IMR-90 (cell line): ENCODE results near the gene GLIS1. TPM values are rescaled to one million over a fixed set of nuclear protein-coding genes. Genes with fewer than 3 reads are reported as not detected.

ENCODE experiments used
- ATAC-seq: fragments of 200-7000 bp; cut with Tn5 transposase; 2 replicates; pipeline ENCODE4 v1.9.1; 2020; ENCODE audit warnings: low read depth, mild to moderate bottlenecking, moderate library complexity
- BruUV-seq: library from RNA; stranded (reverse); fragments of 400-500 nt; replicated peaks from 2 replicates; lab custom pipeline; 2021; lab: Mats Ljungman, UMichigan
- CTCF ChIA-PET: fragments of 300-600 bp; formaldehyde crosslinking; extraction: SDS; loops from one replicate; lab custom pipeline; 2021; ENCODE audit warnings: antibody characterized with exemption; lab: Yijun Ruan, JAX
- POLR2A ChIA-PET: fragments of 300-600 bp; sonication (Branson Sonifier 250); formaldehyde crosslinking; loops from one replicate; lab custom pipeline; 2022; ENCODE audit warnings: antibody characterized with exemption; ENCODE audit not compliant: unreplicated experiment; lab: Charles Lee
- DNase-seq: peaks from one replicate; pipeline ENCODE4 v3.0.0; 2013
- H2AFZ ChIP-seq: replicated peaks from 2 replicates; pipeline ENCODE3; 2013; ENCODE audit warnings: low read length, mild to moderate bottlenecking; ENCODE audit not compliant: poor library complexity
- H2AK5ac ChIP-seq: 2 replicates; pipeline ENCODE4 v1.6.1; 2013; ENCODE audit warnings: low read depth, low read length, inconsistent platforms
- H2AK9ac ChIP-seq: replicated peaks from 2 replicates; pipeline ENCODE3; 2013; ENCODE audit warnings: mild to moderate bottlenecking, low read depth, low read length, moderate library complexity; ENCODE audit not compliant: poor library complexity
- H2BK120ac ChIP-seq: 2 replicates; pipeline ENCODE4 v1.6.1; 2013; ENCODE audit warnings: low read depth, low read length, inconsistent platforms
- H2BK15ac ChIP-seq: 3 replicates; pipeline ENCODE4 v1.6.1; 2013; ENCODE audit warnings: low read depth, low read length, inconsistent platforms
- H2BK20ac ChIP-seq: 2 replicates; pipeline ENCODE4 v1.6.1; 2013; ENCODE audit warnings: low read depth, mild to moderate bottlenecking, inconsistent platforms, low read length, moderate library complexity
- H2BK5ac ChIP-seq: 2 replicates; pipeline ENCODE4 v1.6.1; 2013; ENCODE audit warnings: mild to moderate bottlenecking, low read depth, low read length, inconsistent platforms; ENCODE audit not compliant: poor library complexity, severe bottlenecking
- H3K14ac ChIP-seq: replicated peaks from 2 replicates; pipeline ENCODE4 v1.6.1; 2013; ENCODE audit warnings: low read depth, low read length, inconsistent platforms
- H3K18ac ChIP-seq: 2 replicates; pipeline ENCODE4 v1.6.1; 2013; ENCODE audit warnings: low read depth, low read length, control low read depth
- H3K23ac ChIP-seq: 2 replicates; pipeline ENCODE4 v1.6.1; 2013; ENCODE audit warnings: low read depth, low read length, inconsistent platforms
- H3K27ac ChIP-seq: 2 replicates; pipeline ENCODE4 v1.5.1; 2013; ENCODE audit warnings: mild to moderate bottlenecking, control low read depth, low read length; ENCODE audit not compliant: insufficient read depth
- H3K27me3 ChIP-seq: 2 replicates; pipeline ENCODE4 v1.6.1; 2013; ENCODE audit warnings: low read length; ENCODE audit not compliant: control insufficient read depth, insufficient read depth
- H3K36me3 ChIP-seq: 2 replicates; pipeline ENCODE4 v1.6.1; 2013; ENCODE audit warnings: low read length, mixed read lengths; ENCODE audit not compliant: control insufficient read depth, insufficient read depth
- H3K4ac ChIP-seq: 2 replicates; pipeline ENCODE4 v1.6.1; 2013; ENCODE audit warnings: low read depth, low read length, inconsistent platforms
- H3K4me1 ChIP-seq: 2 replicates; pipeline ENCODE4 v1.6.1; 2013; ENCODE audit warnings: low read length, mixed read lengths; ENCODE audit not compliant: control insufficient read depth, insufficient read depth
- H3K4me2 ChIP-seq: 2 replicates; pipeline ENCODE4 v1.6.1; 2013; ENCODE audit warnings: low read depth, mild to moderate bottlenecking, control low read depth, low read length, moderate library complexity
- H3K4me3 ChIP-seq: 2 replicates; pipeline ENCODE4 v1.5.1; 2013; ENCODE audit warnings: low read depth, mild to moderate bottlenecking, control low read depth, low read length, moderate library complexity; ENCODE audit not compliant: insufficient read depth
- H3K56ac ChIP-seq: 2 replicates; pipeline ENCODE4 v1.6.1; 2013; ENCODE audit warnings: low read length, inconsistent platforms; ENCODE audit not compliant: insufficient read depth; ENCODE audit errors: extremely low read depth
- H3K79me1 ChIP-seq, 2 experiments: 2 replicates each; pipeline ENCODE4 v1.6.1; 2013; ENCODE audit warnings: low read length in 2 of 2, inconsistent platforms in 1 of 2, low read depth in 1 of 2
- H3K9ac ChIP-seq: 2 replicates; pipeline ENCODE4 v1.6.1; 2013; ENCODE audit warnings: low read depth, low read length, control low read depth
- H3K9me1 ChIP-seq: 2 replicates; pipeline ENCODE4 v1.6.1; 2013; ENCODE audit warnings: low read length, inconsistent platforms; ENCODE audit not compliant: insufficient read depth
- H3K9me3 ChIP-seq: 2 replicates; pipeline ENCODE4 v1.6.1; 2013; ENCODE audit warnings: low read length; ENCODE audit not compliant: control insufficient read depth, insufficient read depth
- H4K20me1 ChIP-seq: 2 replicates; pipeline ENCODE4 v1.6.1; 2013; ENCODE audit warnings: low read length, inconsistent platforms; ENCODE audit not compliant: insufficient read depth
- H4K5ac ChIP-seq: 2 replicates; pipeline ENCODE4 v1.6.1; 2013; ENCODE audit warnings: mild to moderate bottlenecking, low read depth, low read length, control low read depth
- H4K8ac ChIP-seq, 2 experiments: 2 replicates each; pipeline ENCODE4 v1.6.1; 2013; ENCODE audit warnings: low read depth in 2 of 2, low read length in 2 of 2, control low read depth in 1 of 2, inconsistent platforms in 1 of 2
- H4K91ac ChIP-seq: 2 replicates; pipeline ENCODE4 v1.6.1; 2013; ENCODE audit warnings: low read depth, low read length, inconsistent platforms; ENCODE audit not compliant: insufficient read depth
- BHLHE40 ChIP-seq: fragments of 150-350 bp; IDR thresholded peaks from 2 replicates; pipeline ENCODE4 v1.6.1; 2016; ENCODE audit warnings: mild to moderate bottlenecking, low read depth, low read length
- CEBPB ChIP-seq: IDR thresholded peaks from 2 replicates; pipeline ENCODE4 v1.6.1; 2012; ENCODE audit warnings: low read depth, low read length, improper control_type of control experiment
- CHD1 ChIP-seq: IDR thresholded peaks from 2 replicates; pipeline ENCODE4 v1.6.1; 2012; ENCODE audit warnings: low read depth, low read length, improper control_type of control experiment
- FOS ChIP-seq: fragments of 150-350 bp; IDR thresholded peaks from 2 replicates; pipeline ENCODE4 v1.6.1; 2016; ENCODE audit warnings: low read depth, low read length
- MAFK ChIP-seq: IDR thresholded peaks from 2 replicates; pipeline ENCODE4 v1.6.1; 2012; ENCODE audit warnings: low read depth, low read length, improper control_type of control experiment
- MAZ ChIP-seq: IDR thresholded peaks from 2 replicates; pipeline ENCODE4 v1.6.1; 2012; ENCODE audit warnings: low read depth, mild to moderate bottlenecking, low read length, improper control_type of control experiment, moderate library complexity, borderline replicate concordance
- MXI1 ChIP-seq: IDR thresholded peaks from 2 replicates; pipeline ENCODE4 v1.6.1; 2012; ENCODE audit warnings: low read depth, mild to moderate bottlenecking, low read length, moderate library complexity, borderline replicate concordance
- POLR2A ChIP-seq: IDR thresholded peaks from 2 replicates; pipeline ENCODE4 v1.6.1; 2012; ENCODE audit warnings: mild to moderate bottlenecking, low read depth, low read length
- RAD21 ChIP-seq: IDR thresholded peaks from 2 replicates; pipeline ENCODE4 v1.6.1; 2012; ENCODE audit warnings: low read length, improper control_type of control experiment
- RCOR1 ChIP-seq: IDR thresholded peaks from 2 replicates; pipeline ENCODE4 v1.6.1; 2012; ENCODE audit warnings: mild to moderate bottlenecking, low read length, improper control_type of control experiment; ENCODE audit not compliant: insufficient replicate concordance
- RFX5 ChIP-seq: IDR thresholded peaks from 2 replicates; pipeline ENCODE4 v1.8.0; 2012; ENCODE audit warnings: low read depth, mild to moderate bottlenecking, low read length, moderate library complexity
- SMC3 ChIP-seq: fragments of 150-350 bp; IDR thresholded peaks from 2 replicates; pipeline ENCODE4 v1.6.1; 2016; ENCODE audit warnings: low read depth, mild to moderate bottlenecking, antibody characterized with exemption, low read length, moderate library complexity
- USF2 ChIP-seq: fragments of 150-350 bp; IDR thresholded peaks from 2 replicates; pipeline ENCODE4 v1.6.1; 2017; ENCODE audit warnings: mild to moderate bottlenecking, antibody characterized with exemption, low read length, low read depth
- WGBS, 2 experiments: methylation state at CpG; one replicate each; pipeline versions ENCODE4 v1.1.5 to v1.1.7; 2013; ENCODE audit warnings: missing lambda C conversion rate in 2 of 2; ENCODE audit not compliant: insufficient read length in 1 of 2; ENCODE audit errors: extremely low coverage in 2 of 2; 5-methylcytosine and 5-hydroxymethylcytosine counted together
- dilution Hi-C: fragments of 300-500 bp; cut with HindIII; formaldehyde crosslinking; loops from one replicate; pipeline ENCODE4 v1.14.3; 2018; ENCODE audit warnings: low sequenced_read_pairs; ENCODE audit not compliant: unreplicated experiment
- in situ Hi-C: fragments of 300-500 bp; cut with MboI; formaldehyde crosslinking; loops from 3 replicates; pipeline ENCODE4 v1.14.3; 2019; ENCODE audit warnings: low sequenced_read_pairs, inconsistent platforms, mixed read lengths
- intact Hi-C: fragments of 100-400 bp; cut with micrococcal nuclease; formaldehyde crosslinking; loops from 2 replicates; pipeline ENCODE4 v1.10.0; 2022
- polyA plus RNA-seq, 3 experiments: library from polyadenylated mRNA; depleted of rRNA; stranded (reverse); fragments of >200 nt; gene quantifications; 2 replicates each; pipeline ENCODE4 v1.2.3, GENCODE V29; 2012; ENCODE audit warnings: low replicate concordance in 1 of 3
- total RNA-seq: library from RNA; depleted of rRNA; stranded (reverse); fragments of >200 nt; gene quantifications from 2 replicates; pipeline ENCODE4 v1.2.3, GENCODE V29; 2012
- TF ChIP-seq, protein P1 (sequence below): fragments of 150-350 bp; IDR thresholded peaks from 2 replicates; pipeline ENCODE4 v1.6.1; 2016; ENCODE audit warnings: low read depth, mild to moderate bottlenecking, low read length, moderate library complexity, borderline replicate concordance
- TF ChIP-seq, protein P2 (sequence below): conservative IDR thresholded peaks from 2 replicates; pipeline ENCODE4 v1.5.1; 2012; ENCODE audit warnings: mild to moderate bottlenecking, low read depth, low read length, improper control_type of control experiment

GLIS1 gene
- total and polyA plus RNA-seq, 2 of the 4 experiments (the other 2 are of a cell fraction): 0.18 to 2.3 TPM

DNA sequence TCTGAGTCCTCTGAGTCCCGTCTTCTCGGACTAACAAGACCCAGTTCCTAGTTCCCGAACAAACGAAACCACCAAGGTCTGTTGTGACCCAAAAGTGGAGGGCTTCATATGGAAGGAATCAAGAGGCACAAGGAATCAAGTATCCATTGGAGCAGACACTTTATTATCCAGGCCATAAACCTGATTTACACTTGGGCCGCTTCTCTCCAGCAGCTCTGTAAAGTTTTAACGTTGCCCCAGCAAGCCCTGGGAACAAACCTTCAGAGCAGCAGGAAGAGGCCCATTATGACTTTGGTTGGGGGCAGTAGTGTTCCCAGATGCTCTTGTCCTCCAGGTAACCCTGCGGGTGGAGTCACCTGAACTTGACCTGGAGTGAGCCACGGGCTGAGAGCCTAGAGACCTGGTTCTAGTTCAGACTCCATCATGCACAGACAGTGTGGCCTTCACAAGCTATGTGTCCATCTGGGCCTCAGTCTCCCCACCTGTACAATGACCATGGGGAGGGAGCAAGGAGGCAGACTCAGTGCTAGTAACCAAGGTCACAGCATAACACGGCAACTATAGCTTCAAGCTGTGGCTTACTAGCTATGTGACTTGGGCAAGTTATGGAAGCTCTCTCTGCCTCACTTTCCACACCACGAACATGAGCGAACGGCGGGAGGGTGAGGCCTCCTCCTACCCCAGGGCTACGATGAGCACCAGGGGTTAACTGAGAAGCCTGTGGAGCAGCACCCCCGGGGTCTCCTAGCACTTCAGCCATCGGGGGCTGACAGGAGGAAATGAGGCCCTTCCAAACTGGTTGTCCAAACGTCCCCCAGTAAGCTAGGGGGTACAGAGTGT is 95.7 kb downstream of the GLIS1 start:
- ATAC-seq: no peak
- H3K4me2 ChIP-seq: no peak overlapping the region
- no TSS peak for BruUV-seq
- H3K4me1 ChIP-seq: no peaks in the 10 kb centered on the region; the same call in 1 of the 2 replicates
- H4K91ac ChIP-seq: no peak overlapping the region
- H4K20me1 ChIP-seq: peaks cover 14% of the 10 kb centered on the region; the same call in 1 of the 2 replicates
- ChIA-PET POLR2A (no interaction called here), CTCF (no interaction called here)
- no peak overlapping the region for H3K9ac ChIP-seq
- no peak for DNase-seq
- peaks cover 0 to 9% of the 10 kb centered on the region in 2 experiments; a peak in 1 of 4 replicates for H3K79me1 ChIP-seq
- H3K23ac ChIP-seq: no peak overlapping the region
- no peaks in the 10 kb centered on the region for H3K36me3 ChIP-seq
- no peak overlapping the region for H2AK9ac ChIP-seq
- H3K4ac ChIP-seq: no peak overlapping the region
- H2BK15ac ChIP-seq: no peak overlapping the region
- no peak overlapping the region for H3K4me3 ChIP-seq
- WGBS, 2 experiments: 100% methylated on average over 1 of the region's 17 CpGs; no CpG with 5 or more reads in 1 of the 2 experiments
- no peak overlapping the region for H3K18ac ChIP-seq
- peaks cover 2% of the 10 kb centered on the region; the same call in 1 of the 2 replicates for H3K27me3 ChIP-seq
- H2BK120ac ChIP-seq: no peak overlapping the region
- H3K14ac ChIP-seq: no peak overlapping the region
- H2AK5ac ChIP-seq: no peak overlapping the region
- H2AFZ ChIP-seq: no peak overlapping the region
- H3K9me1 ChIP-seq: peaks cover 10% of the 10 kb centered on the region
- H2BK5ac ChIP-seq: no peak overlapping the region
- no peak overlapping the region for H2BK20ac ChIP-seq
- H3K27ac ChIP-seq: no peak overlapping the region
- no peak overlapping the region for H4K8ac ChIP-seq
- H3K9me3 ChIP-seq: no peaks in the 10 kb centered on the region
- in situ Hi-C loops (no loop called here), dilution Hi-C loops (no loop called here), intact Hi-C loops (no loop called here)
- no peak overlapping the region for H4K5ac ChIP-seq
- H3K56ac ChIP-seq: no peak overlapping the region
- TF ChIP-seq RAD21: no peak
- no peak for TF ChIP-seq FOS
- TF ChIP-seq, protein P1, sequence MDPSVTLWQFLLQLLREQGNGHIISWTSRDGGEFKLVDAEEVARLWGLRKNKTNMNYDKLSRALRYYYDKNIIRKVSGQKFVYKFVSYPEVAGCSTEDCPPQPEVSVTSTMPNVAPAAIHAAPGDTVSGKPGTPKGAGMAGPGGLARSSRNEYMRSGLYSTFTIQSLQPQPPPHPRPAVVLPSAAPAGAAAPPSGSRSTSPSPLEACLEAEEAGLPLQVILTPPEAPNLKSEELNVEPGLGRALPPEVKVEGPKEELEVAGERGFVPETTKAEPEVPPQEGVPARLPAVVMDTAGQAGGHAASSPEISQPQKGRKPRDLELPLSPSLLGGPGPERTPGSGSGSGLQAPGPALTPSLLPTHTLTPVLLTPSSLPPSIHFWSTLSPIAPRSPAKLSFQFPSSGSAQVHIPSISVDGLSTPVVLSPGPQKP: no peak
- TF ChIP-seq RCOR1: no peak
- no peak for TF ChIP-seq BHLHE40
- no peak for TF ChIP-seq CHD1
- no peak for TF ChIP-seq MAFK
- TF ChIP-seq MAZ: no peak
- TF ChIP-seq USF2: no peak
- TF ChIP-seq, protein P2, sequence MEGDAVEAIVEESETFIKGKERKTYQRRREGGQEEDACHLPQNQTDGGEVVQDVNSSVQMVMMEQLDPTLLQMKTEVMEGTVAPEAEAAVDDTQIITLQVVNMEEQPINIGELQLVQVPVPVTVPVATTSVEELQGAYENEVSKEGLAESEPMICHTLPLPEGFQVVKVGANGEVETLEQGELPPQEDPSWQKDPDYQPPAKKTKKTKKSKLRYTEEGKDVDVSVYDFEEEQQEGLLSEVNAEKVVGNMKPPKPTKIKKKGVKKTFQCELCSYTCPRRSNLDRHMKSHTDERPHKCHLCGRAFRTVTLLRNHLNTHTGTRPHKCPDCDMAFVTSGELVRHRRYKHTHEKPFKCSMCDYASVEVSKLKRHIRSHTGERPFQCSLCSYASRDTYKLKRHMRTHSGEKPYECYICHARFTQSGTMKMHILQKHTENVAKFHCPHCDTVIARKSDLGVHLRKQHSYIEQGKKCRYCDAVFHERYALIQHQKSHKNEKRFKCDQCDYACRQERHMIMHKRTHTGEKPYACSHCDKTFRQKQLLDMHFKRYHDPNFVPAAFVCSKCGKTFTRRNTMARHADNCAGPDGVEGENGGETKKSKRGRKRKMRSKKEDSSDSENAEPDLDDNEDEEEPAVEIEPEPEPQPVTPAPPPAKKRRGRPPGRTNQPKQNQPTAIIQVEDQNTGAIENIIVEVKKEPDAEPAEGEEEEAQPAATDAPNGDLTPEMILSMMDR: no peak
- TF ChIP-seq SMC3: no peak
- TF ChIP-seq CEBPB: no peak
- TF ChIP-seq MXI1: no peak
- no peak for TF ChIP-seq RFX5
- no peak for TF ChIP-seq POLR2A
